Hepatocyte (in vitro differentiated cells): ENCODE data around the gene CSNK1G1.

Experiments used
- CTCF ChIP-seq: fragments of 200-600 bp; sonication (generic); IDR thresholded peaks from 2 replicates; pipeline ENCODE4 v1.5.1; 2016; ENCODE audit warnings: antibody characterized with exemption, mild to moderate bottlenecking; ENCODE audit not compliant: poor library complexity
- EZH2 ChIP-seq: fragments of 200-600 bp; sonication (generic); IDR thresholded peaks from 2 replicates; pipeline ENCODE4 v1.6.1; 2016; ENCODE audit warnings: antibody characterized with exemption, mild to moderate bottlenecking, borderline replicate concordance
- EZH2phosphoT487 ChIP-seq: fragments of 200-600 bp; sonication (generic); IDR thresholded peaks from one replicate; pipeline ENCODE4 v1.6.1; 2018; ENCODE audit warnings: antibody characterized with exemption, mild to moderate bottlenecking, low read depth, moderate library complexity; ENCODE audit not compliant: unreplicated experiment, severe bottlenecking

DNA sequence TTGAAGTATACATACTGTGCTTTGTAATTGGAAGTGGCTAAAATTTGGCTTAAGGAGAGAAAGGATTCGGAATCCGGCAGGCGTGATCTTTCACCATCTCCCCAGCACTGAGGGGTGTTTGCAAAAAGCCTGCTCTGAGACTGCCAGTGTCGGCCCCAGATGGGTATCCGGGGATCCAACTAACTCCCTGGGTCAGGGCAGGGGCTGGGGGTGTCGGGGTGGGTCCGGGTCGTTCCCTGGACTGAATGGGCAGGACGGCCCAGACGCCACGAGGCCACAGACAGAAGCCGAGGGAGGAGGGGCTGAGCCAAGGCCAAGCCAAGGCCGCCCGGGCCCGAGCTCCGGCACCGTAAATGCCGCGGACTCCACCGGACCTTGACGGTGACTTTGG lies 193.5 kb downstream of the CSNK1G1 start:
- TF ChIP-seq EZH2 (no peak), CTCF (no peak), EZH2phosphoT487 (no peak)
